Measurements from ENCODE around the gene MPRIP. TPM values are rescaled to one million over a fixed set of nuclear protein-coding genes. Genes with fewer than 3 reads are reported as not detected.

MPRIP gene
- total and polyA plus RNA-seq, 2 experiments from 2014 or later = 80.4 to 172 TPM

DNA sequence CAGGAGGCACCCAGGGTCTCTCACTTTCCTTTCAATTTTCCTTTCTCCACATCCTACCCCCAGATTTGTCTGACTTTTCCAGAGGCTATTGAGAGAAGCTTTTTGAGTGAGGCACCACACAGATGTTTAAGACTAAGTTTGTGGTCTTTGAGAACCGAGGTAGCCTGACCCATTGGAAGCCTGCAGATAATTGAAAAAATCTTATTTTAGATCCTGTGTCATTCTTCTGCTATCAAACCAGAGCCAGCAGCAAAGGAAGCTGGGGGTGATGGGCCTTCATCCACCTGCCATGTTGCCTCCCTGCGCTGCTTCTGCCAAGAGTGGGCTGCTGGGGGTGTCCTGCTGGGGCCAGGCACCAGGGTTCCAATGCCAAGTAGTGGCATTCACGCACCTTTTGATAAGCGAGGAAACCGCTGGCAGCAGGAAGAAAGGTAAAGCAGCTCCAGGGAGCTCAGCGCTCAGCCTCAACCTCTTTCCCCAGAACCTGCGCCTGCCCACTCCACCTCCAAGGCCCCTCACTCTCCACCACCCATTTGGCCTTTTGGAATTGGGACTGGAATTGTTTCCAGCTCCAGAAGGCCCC is 55.6 kb downstream of the MPRIP start:
- no peaks in the 10 kb centered on the region for H3K9me3 ChIP-seq (ENCODE audit: low read depth)
- TF ChIP-seq, protein P1, sequence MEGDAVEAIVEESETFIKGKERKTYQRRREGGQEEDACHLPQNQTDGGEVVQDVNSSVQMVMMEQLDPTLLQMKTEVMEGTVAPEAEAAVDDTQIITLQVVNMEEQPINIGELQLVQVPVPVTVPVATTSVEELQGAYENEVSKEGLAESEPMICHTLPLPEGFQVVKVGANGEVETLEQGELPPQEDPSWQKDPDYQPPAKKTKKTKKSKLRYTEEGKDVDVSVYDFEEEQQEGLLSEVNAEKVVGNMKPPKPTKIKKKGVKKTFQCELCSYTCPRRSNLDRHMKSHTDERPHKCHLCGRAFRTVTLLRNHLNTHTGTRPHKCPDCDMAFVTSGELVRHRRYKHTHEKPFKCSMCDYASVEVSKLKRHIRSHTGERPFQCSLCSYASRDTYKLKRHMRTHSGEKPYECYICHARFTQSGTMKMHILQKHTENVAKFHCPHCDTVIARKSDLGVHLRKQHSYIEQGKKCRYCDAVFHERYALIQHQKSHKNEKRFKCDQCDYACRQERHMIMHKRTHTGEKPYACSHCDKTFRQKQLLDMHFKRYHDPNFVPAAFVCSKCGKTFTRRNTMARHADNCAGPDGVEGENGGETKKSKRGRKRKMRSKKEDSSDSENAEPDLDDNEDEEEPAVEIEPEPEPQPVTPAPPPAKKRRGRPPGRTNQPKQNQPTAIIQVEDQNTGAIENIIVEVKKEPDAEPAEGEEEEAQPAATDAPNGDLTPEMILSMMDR (IDR thresholded peaks at IDR 0.05; ENCODE audit: low read depth, low read length) = no peak
- H3K4me1 ChIP-seq (ENCODE audit: low read depth) = peaks cover 53% of the 10 kb centered on the region
- H3K36me3 ChIP-seq = no peaks in the 10 kb centered on the region
- no peak for DNase-seq (ENCODE audit: low read depth in 1 of 2, low spot score in 1 of 2)
- no peak overlapping the region for H3K4me3 ChIP-seq
- H3K27me3 ChIP-seq = no peaks in the 10 kb centered on the region
- peak overlapping the region; percentile 95 for H3K27ac ChIP-seq

DNA sequence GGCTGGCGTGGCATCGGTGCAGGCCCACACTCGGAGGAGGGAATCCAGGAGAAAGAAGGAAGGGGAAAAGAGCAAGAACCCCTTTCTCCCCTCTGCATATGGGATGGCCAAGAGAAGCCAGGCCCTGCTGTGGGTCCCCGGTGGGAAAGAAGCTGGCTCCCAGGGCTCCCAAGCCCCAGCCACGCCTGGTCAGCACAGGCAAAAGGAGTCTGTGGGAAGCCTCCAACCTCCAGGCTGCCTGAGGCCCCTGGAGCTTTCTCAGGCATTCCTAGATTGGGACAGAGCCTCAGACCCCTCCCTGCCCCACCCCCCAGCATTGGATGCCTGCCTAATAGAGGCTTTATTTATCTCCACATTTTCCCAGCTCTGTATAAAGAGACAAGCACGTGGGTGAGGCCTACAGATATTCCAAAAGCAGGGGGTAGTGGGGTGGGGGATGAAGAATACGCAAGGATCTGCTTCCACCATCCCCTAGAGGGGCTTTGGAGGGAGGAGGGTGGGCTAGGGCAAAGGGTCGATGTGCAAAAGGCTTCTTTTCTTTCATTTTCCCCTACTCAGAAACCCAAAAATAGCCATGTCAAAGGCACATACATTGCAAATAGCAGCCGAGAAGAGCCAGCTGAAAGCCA is 56.4 kb downstream of the MPRIP start:
- no peaks in the 10 kb centered on the region for H3K9me3 ChIP-seq (ENCODE audit: low read depth)
- TF ChIP-seq, protein P1 (IDR thresholded peaks at IDR 0.05; ENCODE audit: low read depth, low read length) = no peak
- H3K4me1 ChIP-seq (ENCODE audit: low read depth) = peaks cover 61% of the 10 kb centered on the region
- H3K27ac ChIP-seq = peak overlapping the region; percentile 95
- H3K4me3 ChIP-seq = no peak overlapping the region
- no peaks in the 10 kb centered on the region for H3K36me3 ChIP-seq
- no peaks in the 10 kb centered on the region for H3K27me3 ChIP-seq
- peak; percentile 43 to 81 for DNase-seq (ENCODE audit: low read depth in 1 of 2, low spot score in 1 of 2)

DNA sequence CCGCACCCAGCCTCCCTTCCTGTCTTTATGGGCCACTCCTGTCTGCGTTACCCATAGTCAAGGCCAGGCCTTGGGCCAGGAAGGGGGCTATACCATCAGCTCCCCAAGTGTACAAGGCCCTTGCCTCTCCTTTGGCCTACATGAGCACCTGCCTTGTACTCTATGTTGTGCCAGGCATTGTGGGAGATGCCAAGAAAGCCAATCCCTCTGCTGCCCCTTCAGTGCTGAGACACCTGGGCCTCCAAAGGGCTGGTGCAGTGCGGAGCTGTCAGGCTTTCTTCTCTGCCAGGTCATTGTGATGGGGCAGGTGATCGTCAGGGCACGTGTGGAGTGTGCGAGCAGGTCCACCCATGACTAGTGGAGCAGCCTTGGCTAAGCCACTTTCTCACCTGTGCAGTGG is 59.9 kb downstream of the MPRIP start:
- Histone ChIP-seq H3K27ac (peak overlapping the region; percentile 85), H3K4me3 (no peak overlapping the region), H3K9me3 (ENCODE audit: low read depth) (no peaks in the 10 kb centered on the region), H3K27me3 (no peaks in the 10 kb centered on the region), H3K4me1 (ENCODE audit: low read depth) (peaks cover 60% of the 10 kb centered on the region), H3K36me3 (no peaks in the 10 kb centered on the region)
- no peak for DNase-seq (ENCODE audit: low read depth in 1 of 2, low spot score in 1 of 2)
- TF ChIP-seq, protein P1 (IDR thresholded peaks at IDR 0.05; ENCODE audit: low read depth, low read length) = no peak

DNA sequence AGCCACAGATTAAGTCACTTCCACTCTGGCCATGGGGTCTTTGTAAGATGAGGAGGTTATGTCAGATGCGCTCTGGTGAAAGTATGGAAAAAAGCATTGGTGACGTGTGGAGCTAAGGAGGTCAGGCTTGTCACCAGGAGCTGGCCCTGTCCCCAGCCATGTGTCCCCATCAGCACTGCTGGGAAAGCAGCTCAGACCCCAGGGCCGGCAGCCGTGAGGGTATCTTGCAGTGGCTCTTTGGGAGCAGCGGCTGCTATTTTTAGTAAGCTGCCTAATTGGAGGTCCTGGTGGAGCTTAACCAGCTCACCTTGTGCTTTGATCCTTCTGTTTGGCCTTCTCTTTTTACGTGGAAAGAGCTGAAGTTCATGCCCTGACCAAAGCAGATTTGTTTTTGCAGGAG is 60.9 kb downstream of the MPRIP start:
- Histone ChIP-seq H3K27ac (peak overlapping the region; percentile 85), H3K9me3 (ENCODE audit: low read depth) (no peaks in the 10 kb centered on the region), H3K4me3 (no peak overlapping the region), H3K36me3 (no peaks in the 10 kb centered on the region), H3K4me1 (ENCODE audit: low read depth) (peaks cover 60% of the 10 kb centered on the region), H3K27me3 (no peaks in the 10 kb centered on the region)
- DNase-seq (ENCODE audit: low read depth in 1 of 2, low spot score in 1 of 2) = peak in 1 of 2 donors; percentile 73
- TF ChIP-seq, protein P1 (IDR thresholded peaks at IDR 0.05; ENCODE audit: low read depth, low read length) = no peak

DNA sequence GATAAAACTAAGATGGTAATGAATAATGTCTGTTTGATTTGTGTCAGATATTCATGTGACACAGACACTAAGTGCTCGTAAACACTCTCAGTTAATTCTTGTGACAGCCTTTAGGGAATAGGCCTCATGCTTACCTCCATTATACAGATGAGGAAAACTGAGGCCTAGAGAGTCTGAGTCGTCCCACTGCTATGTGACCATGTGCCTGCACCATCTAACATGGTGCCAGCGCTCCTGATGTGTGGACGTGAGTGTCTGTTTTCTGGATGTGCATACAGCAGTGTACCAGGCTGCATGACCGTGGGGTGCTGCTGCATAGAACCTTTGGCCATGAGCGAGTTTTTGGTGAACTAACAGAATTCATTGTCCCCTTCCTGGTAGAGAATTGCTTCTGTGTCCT is 61.8 kb downstream of the MPRIP start:
- no peak for DNase-seq (ENCODE audit: low read depth in 1 of 2, low spot score in 1 of 2)
- TF ChIP-seq, protein P1 (IDR thresholded peaks at IDR 0.05; ENCODE audit: low read depth, low read length) = no peak
- Histone ChIP-seq H3K9me3 (ENCODE audit: low read depth) (no peaks in the 10 kb centered on the region), H3K27ac (peak overlapping the region; percentile 85), H3K4me3 (no peak overlapping the region), H3K27me3 (no peaks in the 10 kb centered on the region), H3K36me3 (no peaks in the 10 kb centered on the region), H3K4me1 (ENCODE audit: low read depth) (peaks cover 60% of the 10 kb centered on the region)
